Medulla oblongata (tissue), 1 donor: ENCODE data around the gene ARF3.

ENCODE experiments used
- DNase-seq: peaks from one replicate; pipeline ENCODE4 v3.0.0-alpha.2; 2015; ENCODE audit errors: extremely low spot score

Gene ARF3

DNA sequence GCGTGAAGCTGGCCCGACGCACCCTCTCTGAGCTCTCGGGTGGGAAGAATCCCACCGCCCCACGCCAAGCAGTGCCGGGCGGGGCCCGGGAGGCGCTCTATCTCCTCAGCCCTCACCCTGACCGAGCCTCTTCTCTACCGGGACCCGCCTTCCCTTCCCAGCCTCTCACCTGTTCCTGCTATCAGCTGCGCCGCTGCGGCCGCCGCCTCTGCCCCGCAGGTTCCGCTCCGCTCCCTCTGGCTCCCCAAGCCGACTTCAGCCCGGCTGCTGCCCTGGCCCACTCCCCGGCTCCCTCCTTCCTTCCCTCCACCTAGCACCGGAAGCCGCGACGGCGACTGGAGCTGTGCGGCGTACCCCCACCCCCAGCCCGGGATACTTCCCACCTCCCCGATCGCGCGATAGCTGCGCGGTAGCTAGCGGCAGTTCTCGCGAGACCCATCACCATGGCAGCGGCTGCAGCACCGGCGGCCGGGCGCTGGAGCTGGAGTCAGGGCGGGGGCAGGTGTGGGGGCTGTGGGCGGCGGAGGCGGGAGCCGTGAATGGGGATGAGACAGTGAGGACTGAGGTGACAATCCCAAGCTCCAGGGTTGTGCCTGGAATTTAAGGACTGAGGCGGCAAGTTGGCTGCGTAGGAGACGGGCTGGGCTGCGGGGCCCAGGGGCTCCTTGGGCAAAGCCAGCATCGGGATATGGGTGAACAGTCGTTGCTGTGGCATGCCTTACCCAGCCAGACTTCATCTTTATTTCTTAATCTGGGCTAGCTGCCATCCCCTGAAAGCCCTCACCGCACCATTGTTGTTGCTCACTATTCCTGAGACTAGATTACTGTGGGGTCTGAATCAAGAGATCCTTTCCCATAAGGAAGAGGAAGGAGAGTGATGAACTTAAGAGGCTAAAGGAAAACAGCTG, at the start of gene ARF3:
Gene ARF3 (minus strand): TSS at position 347 of the 908 bp plus-strand sequence. CDS start 16,392 bp downstream, outside the sequence.
- DNase-seq: peak; percentile 95

DNA sequence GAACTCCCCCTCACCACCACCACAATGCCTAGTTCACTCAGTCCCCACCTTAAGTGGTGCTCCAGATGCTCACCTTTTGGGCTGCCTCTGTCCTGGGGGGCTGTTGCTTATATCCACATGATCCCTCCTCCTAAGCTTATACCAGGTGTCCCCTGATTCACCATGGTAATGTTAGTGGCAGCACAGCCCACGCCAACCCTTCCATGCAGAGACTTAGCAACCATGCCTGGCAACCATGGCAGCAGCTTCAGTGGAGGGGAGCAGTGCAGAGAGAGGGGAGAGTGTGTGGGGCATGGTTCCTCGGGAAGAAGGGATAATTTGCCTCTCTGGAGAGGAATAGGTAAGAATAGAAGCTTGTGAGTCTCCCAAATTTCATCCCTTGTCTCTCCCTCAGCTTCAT, 43.1 kb upstream of the ARF3 start:
- DNase-seq: no peak

DNA sequence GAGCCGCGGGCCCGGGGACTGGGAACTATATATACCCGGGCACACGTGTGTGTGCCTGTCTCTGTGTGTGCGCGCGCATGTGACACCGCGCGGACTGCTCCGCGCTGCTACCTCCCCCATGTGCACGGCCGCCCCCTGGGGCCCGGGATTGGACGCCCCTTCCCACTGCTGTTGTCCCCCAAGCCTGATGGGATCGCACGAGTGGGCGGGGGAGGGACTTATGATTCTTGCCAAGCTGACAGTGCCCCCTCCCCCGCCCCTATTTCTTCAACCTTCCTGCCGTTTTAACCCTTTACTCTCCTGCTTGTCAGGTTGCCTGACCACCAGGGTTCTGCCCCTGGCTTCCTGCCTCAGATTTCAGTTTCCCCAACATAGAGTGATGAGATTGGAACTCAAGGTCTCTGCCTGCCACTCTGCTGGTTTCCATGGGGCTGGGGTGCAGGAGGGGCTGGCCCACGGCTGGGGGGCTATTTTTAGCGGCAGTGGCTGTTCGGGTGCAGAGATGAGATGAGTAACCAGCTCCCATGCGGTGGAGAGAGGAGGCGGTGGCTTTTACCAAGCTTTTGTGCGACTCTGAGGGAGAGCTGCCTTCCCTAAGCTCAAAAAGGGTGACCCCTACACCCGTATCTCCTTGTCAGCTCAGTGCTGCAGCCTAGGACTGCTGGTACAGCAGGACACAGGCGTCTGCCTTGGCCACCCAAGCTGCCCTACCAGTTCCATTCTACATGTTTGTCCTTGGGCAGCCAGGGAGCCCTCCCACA, 42.3 kb upstream of the ARF3 start, which contains the start of gene DDN:
Gene DDN (minus strand): TSS at position 5 of the 761 bp plus-strand sequence. CDS start 88 bp downstream, outside the sequence.
- no peak for DNase-seq

DNA sequence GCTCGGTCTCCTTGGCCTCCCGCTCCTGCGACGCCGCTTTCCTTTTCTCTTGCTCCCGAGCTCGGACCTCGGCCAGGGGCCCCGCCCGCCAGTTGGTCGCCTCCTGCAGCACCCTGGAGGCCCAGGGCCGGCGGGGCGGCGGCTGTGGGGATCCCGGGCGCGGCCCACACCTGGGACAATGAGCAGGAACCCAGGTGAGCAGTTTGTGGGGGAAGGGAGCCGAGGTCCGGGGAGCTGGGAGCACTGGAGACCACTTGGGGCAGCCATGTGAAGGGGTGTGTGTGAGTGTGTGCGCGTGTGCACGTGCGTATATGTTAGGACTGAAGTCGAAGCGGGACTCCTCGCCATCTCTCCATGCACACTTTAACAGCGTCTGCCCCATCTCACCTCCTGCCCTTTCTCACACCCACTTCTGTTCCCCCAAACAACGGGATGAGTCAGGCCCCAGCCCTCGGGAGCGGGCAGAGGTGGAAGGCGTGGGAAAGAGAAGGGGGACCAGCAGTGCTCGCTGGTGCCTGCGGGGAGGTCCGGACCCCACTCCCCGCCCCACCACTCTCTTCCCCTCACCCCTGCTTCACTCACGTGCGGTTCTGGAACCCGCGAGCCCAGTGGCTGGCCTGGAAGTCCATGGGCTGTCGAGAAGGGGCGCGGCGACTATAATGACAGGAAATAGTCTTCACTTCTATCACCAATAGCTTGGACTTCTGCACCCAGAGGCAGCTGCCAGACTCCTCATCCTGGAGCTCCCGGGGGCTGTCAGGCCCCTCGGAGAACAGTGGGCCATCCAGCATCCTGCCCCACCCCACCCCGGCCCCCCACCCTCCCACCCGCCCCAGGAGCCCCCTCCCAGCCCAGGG, 41.4 kb upstream of the ARF3 start:
- no peak for DNase-seq

DNA sequence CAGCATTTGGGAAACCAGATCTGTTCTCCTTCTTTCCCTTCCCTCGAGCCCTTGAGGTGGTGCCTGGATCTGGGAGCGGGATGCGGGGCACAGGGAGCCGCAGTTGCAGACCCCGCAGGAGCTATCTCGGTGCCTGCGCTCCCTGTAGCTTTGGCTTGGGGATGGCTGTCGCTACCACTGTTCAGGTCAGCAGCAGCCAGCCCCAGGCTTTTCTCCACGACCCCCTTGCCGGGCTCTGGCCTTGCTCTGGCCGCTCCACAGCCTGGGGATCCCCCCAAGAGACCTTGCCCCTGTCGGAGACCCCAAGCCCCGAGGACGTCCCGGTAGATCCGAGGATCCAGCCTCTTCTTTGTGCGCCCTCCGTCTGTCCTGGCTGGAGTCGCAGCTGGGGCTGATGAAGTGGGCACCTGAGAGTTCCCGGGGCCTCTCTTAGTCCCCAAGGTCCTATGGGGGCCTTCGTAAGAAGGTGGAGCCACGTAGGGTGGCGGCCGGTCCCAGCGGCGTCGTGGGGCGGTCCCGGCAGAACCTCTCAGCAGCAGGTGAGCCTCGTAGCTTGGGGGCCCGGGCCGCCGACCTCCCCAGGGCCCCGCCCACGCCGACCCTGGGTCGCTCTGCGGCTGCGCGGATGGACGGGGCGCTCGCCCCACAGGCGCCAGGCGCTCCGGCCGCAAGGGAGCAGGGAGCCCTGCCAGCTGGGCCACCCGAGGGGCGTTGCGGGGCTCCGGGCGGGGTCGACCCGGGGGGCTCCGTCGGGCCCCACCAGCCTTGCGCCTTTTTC, 40.6 kb upstream of the ARF3 start:
- no peak for DNase-seq

DNA sequence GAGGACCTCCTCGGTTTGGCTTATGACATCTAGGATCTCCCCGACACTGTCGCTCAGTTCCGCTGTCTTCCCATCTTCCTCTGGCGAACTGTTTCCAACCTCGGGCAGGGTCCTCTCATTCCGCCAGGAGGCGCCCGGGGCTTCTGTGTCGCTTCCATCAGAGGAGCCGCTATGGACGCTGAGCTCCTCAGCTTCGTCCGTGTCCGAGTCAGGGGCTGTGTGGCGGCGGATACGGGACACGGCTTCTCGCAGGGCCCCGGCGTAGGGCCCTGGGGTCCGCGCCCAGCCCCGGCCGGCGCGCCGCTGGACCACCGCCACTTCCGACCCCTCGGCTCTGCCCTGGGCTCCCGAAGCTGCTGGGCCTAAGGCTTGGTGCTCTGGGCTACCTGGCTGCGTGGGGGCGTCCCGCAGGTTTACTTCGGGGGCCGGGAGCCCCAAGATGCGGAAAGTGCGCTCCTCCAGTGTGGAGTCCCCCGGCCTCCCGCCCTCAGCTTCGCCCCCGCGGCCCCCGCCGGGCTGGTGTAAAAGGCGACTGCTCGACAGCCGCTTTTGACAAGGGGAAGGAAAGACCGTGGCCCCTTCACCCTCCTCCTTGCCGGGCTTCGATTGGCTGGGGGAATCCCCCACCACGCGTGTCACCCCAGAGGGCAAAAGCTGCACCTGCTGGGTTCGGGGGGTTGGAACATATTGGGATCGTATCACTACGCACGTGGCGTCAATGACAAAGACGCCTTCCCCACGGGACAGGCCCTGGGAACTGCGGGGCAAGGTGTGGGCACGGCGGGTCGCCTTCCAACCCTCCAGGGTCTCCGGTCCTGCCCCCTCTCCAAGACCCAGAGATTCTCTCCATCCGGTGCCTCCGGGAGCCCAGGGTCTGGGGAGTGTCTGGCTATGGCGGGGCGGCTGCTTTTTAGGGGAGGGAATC, 39.8 kb upstream of the ARF3 start:
- DNase-seq: peak; percentile 85

DNA sequence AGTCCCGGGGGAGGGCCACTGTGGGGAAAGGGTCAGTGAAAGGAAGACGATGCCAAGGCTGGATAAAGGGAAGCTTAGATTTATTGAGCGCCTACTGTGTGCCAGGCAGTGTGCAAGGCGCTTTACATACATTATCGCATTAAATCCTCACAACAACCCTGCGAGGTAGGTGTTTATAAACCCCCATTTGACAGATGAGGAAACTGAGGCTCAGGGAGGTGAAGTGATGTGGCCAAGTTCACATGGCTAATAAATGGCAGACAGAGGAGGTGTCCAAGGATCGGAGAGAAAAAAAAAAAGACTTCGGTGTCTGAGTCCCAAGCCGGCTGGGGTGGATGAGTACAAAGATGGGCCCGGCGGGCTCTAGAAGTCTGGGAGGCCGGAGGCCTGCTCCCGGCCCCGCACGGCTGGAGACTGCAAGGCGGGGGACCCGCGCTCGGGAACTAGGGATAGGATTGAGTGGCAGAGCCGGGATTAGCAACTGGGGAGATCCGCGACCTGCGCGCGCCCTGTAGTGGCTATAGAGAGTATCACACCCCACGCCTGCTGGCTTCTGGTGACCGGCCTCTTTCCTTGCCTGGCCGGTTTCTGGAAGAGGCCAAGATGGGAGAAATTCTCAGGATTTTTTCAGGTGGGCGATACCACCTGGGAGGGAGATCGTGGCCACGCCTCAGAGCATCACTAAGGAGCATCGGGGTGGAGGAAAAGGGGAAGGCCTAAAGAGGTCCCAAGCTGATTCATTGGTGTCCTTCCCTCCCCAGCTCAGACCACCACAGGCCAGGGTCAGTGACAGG, 38.0 kb upstream of the ARF3 start:
- DNase-seq: peak; percentile 78

DNA sequence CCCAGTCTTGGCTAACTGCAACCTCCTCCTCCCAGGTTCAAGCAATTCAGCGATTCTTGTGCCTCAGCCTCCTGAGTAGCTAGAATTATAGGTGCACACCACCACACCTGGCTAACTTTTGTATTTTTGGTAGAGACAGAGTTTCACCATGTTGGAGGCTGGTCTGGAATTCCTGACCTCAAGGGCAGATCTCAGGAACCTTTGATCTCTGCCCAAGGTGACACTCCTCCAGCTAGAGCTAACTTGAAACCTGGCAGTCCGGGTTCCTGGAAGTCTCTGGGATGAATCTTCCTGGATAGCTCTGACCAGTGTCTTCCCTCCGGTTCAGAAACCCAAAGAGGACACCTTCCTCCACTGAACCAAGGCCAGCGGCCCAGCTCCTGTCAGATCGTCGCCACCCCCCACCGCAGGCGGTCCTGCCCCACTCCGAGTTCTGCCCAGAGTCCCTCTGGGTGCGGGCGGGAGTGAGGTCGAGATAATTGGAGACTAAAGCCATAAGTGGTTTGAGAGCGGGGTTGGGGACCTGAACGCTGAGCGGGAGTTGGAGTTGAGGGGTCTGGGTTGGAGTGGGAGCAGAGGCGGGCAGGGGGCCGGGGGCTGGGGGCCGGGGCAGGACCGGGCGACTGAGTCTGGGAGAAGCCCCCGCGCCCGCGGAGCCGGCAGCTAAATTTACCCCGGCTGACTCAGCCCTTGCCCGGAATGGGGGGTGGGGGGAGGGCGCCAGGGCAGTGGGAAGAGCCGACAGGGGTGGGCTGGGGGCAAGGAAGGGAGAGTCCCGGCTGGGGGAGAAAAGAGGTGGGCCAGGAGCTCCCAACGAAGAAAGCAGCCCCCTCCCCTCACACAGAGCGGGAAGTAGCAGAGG, 37.2 kb upstream of the ARF3 start:
- no peak for DNase-seq

DNA sequence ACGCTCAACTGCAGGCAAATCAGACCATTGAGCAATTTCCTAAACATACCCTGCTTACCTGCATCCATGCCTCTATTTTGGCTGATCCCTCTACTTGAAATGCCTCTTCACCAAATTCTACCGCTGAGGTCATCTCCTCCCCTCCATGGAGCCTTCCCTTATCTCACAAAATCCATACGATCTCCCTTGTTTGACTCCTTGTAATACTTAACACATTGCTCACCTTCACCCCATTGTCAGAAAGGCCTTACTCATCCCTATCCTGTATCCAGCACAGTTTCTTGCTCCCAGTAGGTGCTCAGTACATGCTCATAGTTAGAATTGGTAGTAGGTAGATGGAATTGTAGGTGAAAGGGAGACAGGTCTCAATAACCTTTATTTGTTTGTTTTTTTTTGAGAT, 36.5 kb upstream of the ARF3 start:
- DNase-seq: no peak

DNA sequence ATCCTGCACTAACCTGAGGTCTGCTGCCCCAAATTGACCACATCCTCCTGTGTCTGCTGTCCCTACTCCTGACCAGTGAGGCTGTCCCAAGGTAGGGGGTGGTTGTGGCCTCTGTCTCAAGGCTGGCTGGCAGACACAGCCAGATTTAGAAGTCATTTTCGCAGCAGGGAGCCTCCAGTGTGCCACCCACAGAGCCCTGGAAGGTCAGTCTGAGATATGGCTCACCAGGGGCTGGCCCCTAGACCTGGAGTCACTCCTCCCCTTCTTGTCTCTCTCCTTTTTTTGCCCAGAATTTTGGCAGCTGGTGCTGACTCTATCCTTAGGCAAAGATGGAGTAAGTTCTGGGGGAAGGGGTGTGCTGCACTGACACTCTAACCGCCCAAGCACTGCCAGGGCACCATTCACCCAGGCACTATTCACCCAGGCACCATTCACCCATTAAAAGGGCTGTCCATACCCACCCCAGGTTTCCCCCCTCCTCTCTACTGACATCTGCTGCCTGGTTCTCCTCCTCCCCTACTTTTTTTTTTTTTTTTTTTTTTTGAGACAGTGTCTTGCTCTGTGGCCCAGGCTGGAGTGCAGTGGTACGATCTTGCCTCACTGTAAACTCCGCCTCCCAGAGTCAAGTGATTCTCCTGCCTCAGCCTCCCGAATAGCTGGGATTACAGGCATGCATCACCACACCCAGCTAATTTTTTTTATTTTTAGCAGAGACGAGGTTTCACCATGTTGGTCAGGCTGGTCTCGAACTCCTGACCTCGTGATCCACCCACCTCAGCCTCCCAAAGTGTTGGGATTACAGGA, 34.2 kb upstream of the ARF3 start:
- no peak for DNase-seq

DNA sequence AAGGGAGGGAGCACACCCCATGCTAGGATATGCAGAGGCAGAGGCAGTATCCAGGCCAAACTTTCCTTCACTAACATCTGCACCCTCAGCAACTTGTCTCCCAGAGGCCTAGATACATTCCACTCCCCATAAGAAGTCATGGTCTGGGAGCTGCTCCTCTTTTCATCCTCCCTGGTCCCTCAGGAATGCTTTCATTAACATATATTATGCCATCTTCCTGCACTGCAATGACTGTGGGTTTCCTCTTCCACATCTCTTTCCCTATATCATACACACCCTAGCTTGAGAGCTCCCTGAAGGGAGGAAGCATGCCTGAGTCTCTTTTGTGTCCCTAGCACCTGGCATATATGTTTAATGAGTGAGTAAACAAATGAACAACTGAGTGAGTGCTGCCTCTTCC, 33.3 kb upstream of the ARF3 start:
- no peak for DNase-seq

DNA sequence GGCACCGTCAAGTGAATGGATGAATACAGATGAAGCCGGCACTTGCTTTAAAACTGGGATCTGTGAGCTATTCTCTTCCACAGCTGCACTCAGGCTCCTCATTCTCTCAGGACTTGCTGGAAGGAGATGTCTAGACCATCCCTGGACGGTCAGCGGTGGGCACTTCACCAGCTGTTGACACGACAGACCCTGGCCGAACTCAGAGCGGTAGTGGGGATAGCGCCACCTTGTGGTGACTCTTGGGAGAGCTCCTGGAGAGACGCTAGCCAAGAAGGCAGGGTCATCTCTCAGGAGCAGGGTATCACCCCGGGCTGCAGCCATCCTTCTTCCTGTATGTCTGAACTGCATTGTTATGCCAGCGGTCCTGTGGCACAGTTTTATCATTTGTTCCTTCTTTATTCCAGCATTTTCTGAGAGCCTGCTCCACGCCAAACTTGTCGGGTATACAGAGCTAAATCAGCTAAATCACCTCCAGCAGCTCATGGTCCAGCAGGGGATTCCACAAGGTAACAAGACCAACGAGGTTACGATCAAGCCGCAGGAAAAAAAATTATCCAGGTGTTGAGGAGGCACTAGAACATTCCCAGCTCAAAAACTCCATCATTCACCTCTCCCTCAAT, 30.9 kb upstream of the ARF3 start:
- DNase-seq: peak; percentile 54

DNA sequence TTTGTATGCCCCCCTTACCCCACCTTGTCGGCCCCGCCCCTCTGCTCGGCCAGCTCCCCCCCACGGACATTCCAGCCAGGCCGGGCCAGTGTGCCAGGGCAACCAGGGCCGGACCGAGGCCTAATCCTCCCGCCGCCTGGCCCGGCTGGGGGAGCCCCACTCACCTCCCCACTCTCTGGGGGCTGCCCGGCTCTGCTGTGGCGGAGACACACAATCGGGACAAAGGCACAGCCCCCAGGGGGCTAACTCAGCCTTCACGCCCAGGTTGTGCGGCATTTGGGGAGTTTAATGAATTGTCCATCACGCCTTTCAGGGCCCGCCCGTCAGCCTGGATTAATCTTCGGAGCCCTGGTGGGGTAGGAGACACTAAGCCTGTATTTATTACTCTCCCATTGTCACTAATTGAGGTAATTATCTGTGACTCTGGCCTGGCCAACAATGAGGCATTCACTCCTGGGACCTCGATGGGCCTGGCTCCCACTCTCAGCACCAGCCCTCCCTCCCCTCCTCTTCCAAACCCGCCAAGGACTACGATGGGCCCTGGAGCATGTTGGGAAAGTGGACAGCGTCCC, 29.5 kb upstream of the ARF3 start:
- no peak for DNase-seq

DNA sequence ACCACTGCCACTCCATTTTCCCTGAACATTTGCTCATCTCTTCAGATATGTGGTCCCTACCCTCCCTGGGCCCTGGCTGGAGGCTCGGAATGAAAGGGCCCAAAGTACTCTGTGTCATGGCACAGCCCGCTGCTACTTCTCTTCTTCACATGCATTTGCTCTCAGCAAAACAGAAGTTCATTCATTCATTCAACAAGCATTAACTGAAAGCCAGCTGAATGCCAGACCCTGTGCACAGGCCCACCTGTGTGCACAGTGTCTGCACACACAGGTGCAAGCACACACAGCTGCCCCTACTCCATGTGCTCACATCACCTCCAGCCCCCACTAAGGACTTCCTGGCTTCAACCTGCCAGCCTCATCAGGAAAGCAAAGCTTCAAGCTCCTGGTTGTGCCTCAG, 28.6 kb upstream of the ARF3 start:
- no peak for DNase-seq

DNA sequence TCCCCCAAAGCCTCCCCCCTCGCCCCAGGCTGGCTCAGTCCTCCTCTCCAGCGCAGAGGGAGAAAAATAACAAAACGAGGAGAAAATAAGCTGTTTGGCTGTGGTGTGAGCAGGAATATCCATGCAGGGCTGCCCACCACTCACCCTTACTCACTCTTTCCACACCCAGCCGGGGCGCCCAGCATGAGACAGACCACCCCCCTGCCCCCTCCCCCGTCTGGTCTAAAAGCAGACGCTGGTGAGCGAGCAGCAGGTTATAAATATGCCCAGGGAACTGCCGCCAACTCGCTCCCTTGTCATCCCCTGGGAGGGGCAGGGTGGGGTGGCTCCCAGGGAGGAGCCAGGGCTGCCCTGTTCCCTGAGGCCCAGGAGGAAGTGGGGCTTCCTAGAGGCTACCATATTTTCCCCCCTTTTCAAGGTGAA, 28.2 kb upstream of the ARF3 start:
- no peak for DNase-seq

DNA sequence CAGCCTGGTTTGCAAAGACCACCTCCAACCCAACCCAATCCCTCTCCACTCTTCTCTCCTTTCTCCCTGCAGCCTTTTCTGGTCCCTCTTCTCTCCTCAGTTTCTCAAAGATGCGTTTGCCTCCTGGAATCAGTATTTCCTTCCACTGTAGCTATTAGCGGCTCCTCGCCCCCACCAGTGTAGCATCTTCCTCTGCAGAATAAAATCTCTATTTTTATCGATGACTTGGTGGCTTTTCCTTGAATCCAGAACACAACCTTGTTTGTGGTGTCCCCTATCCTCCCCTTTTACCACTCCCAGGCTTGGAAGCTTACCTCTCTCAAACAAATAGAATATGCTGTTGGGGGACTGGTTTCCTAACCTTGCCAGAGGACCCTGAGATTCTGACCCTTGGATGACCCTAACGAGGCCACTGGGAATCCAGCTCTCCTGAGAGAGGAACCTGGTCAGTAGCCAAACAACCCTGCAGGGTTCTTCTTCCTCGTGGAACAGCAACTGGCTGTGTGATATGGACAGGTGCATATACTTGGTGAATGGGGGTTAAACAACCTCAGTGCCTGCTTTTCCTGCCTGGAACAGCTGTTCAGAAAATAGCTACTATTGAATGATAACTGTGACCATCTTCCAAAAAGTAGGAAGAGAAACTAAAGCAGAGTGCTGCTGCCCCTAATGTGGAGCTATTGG, 25.3 kb upstream of the ARF3 start:
- no peak for DNase-seq
